H9 (cell line): ENCODE results near the gene WDR7. TPM values are rescaled to one million over a fixed set of nuclear protein-coding genes. Genes with fewer than 3 reads are reported as not detected.
A peak's percentile ranks its signal among the peaks of the same experiment; 100 is the strongest.

Experiments
- DNase-seq: peaks from one replicate; pipeline ENCODE4 v3.0.0-alpha.2; 2017
- H2AFZ ChIP-seq: one replicate; pipeline ENCODE4 v1.6.1; 2013; ENCODE audit warnings: mild to moderate bottlenecking, low read length, control low read depth, moderate library complexity
- H2AK5ac ChIP-seq: 2 replicates; pipeline ENCODE4 v1.6.1; 2013; ENCODE audit warnings: low read length, control low read depth, mixed read lengths; ENCODE audit not compliant: insufficient read length
- H2BK120ac ChIP-seq: one replicate; pipeline ENCODE4 v1.6.1; 2013; ENCODE audit warnings: low read depth, mild to moderate bottlenecking, low read length, control low read depth, inconsistent platforms; ENCODE audit not compliant: poor library complexity, severe bottlenecking
- H2BK12ac ChIP-seq: 2 replicates; pipeline ENCODE4 v1.6.1; 2013; ENCODE audit warnings: low read length, control low read depth, mixed read lengths, low read depth; ENCODE audit not compliant: insufficient read length
- H2BK15ac ChIP-seq: 2 replicates; pipeline ENCODE4 v1.6.1; 2013; ENCODE audit warnings: low read depth, low read length, control low read depth
- H2BK20ac ChIP-seq: one replicate; pipeline ENCODE4 v1.6.1; 2013; ENCODE audit warnings: low read depth, mild to moderate bottlenecking, low read length, control low read depth, inconsistent platforms; ENCODE audit not compliant: poor library complexity, severe bottlenecking
- H2BK5ac ChIP-seq: 2 replicates; pipeline ENCODE4 v1.6.1; 2013; ENCODE audit warnings: low read length, control low read depth, mixed read lengths; ENCODE audit not compliant: insufficient read length
- H3K14ac ChIP-seq: 2 replicates; pipeline ENCODE4 v1.6.1; 2013; ENCODE audit warnings: low read length, control low read depth; ENCODE audit not compliant: insufficient read depth
- H3K18ac ChIP-seq: 2 replicates; pipeline ENCODE4 v1.6.1; 2013; ENCODE audit warnings: low read depth, mild to moderate bottlenecking, mixed read lengths, low read length, control low read depth; ENCODE audit not compliant: insufficient read length
- H3K23ac ChIP-seq: 2 replicates; pipeline ENCODE4 v1.6.1; 2013; ENCODE audit warnings: low read length, control low read depth, mixed read lengths, low read depth; ENCODE audit not compliant: insufficient read length
- H3K23me2 ChIP-seq: 2 replicates; pipeline ENCODE4 v1.6.1; 2013; ENCODE audit warnings: low read depth, mild to moderate bottlenecking, mixed read lengths, low read length, control low read depth; ENCODE audit not compliant: insufficient read length, poor library complexity, severe bottlenecking
- H3K27ac ChIP-seq: 2 replicates; pipeline ENCODE4 v1.5.1; 2013; ENCODE audit warnings: low read length, control low read depth, mixed read lengths, low read depth; ENCODE audit not compliant: insufficient read length
- H3K27me3 ChIP-seq: 2 replicates; pipeline ENCODE4 v1.6.1; 2013; ENCODE audit warnings: low read length, control low read depth, inconsistent platforms; ENCODE audit not compliant: insufficient read depth
- H3K4ac ChIP-seq: 2 replicates; pipeline ENCODE4 v1.6.1; 2013; ENCODE audit warnings: low read depth, mild to moderate bottlenecking, control low read depth, inconsistent platforms, low read length, moderate library complexity
- H3K4me1 ChIP-seq: 2 replicates; pipeline ENCODE4 v1.6.1; 2013; ENCODE audit warnings: low read length, control low read depth, inconsistent platforms; ENCODE audit not compliant: insufficient read depth
- H3K4me2 ChIP-seq: 2 replicates; pipeline ENCODE4 v1.6.1; 2013; ENCODE audit warnings: low read length, control low read depth, mixed read lengths; ENCODE audit not compliant: insufficient read length, insufficient read depth
- H3K56ac ChIP-seq: 2 replicates; pipeline ENCODE4 v1.6.1; 2013; ENCODE audit warnings: low read depth, mild to moderate bottlenecking, mixed read lengths, low read length, control low read depth; ENCODE audit not compliant: insufficient read length
- H3K79me1 ChIP-seq: 2 replicates; pipeline ENCODE4 v1.6.1; 2013; ENCODE audit warnings: low read depth, mild to moderate bottlenecking, moderate library complexity, low read length, control low read depth, inconsistent platforms; ENCODE audit not compliant: insufficient read depth, poor library complexity, severe bottlenecking
- H3K79me2 ChIP-seq: 2 replicates; pipeline ENCODE4 v1.6.1; 2013; ENCODE audit warnings: low read length, control low read depth, inconsistent platforms; ENCODE audit not compliant: insufficient read depth
- H3K9ac ChIP-seq: 2 replicates; pipeline ENCODE4 v1.6.1; 2013; ENCODE audit warnings: low read length, control low read depth, mixed read lengths; ENCODE audit not compliant: insufficient read length; ENCODE audit errors: extremely low read depth
- H3K9me3 ChIP-seq: one replicate; pipeline ENCODE4 v1.6.1; 2013; ENCODE audit warnings: low read depth, low read length, inconsistent platforms; ENCODE audit not compliant: control insufficient read depth
- H3T11ph ChIP-seq: one replicate; pipeline ENCODE4 v1.6.1; 2013; ENCODE audit warnings: mild to moderate bottlenecking, low read length, control low read depth, inconsistent platforms
- H4K20me1 ChIP-seq: one replicate; pipeline ENCODE4 v1.6.1; 2013; ENCODE audit not compliant: control insufficient read depth, insufficient read length, insufficient read depth
- H4K5ac ChIP-seq: 2 replicates; pipeline ENCODE4 v1.6.1; 2013; ENCODE audit warnings: low read depth, mild to moderate bottlenecking, mixed read lengths, low read length, control low read depth; ENCODE audit not compliant: insufficient read length
- H4K8ac ChIP-seq: replicated peaks from 2 replicates; pipeline ENCODE4 v1.6.1; 2013; ENCODE audit warnings: low read length, control low read depth, mixed read lengths, low read depth; ENCODE audit not compliant: insufficient read length
- H4K91ac ChIP-seq: 2 replicates; pipeline ENCODE4 v1.6.1; 2013; ENCODE audit warnings: low read depth, mild to moderate bottlenecking, moderate library complexity, mixed read lengths, low read length, control low read depth; ENCODE audit not compliant: insufficient read length
- H3K27ac Mint-ChIP-seq, 3 experiments: 2 replicates in 2 of 3; 3 replicates in 1 of 3; pipeline ENCODE4 v1.8.0; 2020 to 2021; ENCODE audit warnings: mixed read lengths in 3 of 3, mild to moderate bottlenecking in 1 of 3, moderate library complexity in 1 of 3
- H3K27me3 Mint-ChIP-seq: 2 replicates; pipeline ENCODE4 v1.8.0; 2021; ENCODE audit warnings: low read depth, mild to moderate bottlenecking, moderate library complexity, mixed read lengths
- H3K36me3 Mint-ChIP-seq, 3 experiments: 2 replicates in 2 of 3; 3 replicates in 1 of 3; pipeline ENCODE4 v1.8.0; 2020 to 2021; ENCODE audit warnings: low read depth in 3 of 3, mixed read lengths in 3 of 3; ENCODE audit not compliant: insufficient read depth in 1 of 3
- H3K4me1 Mint-ChIP-seq, 2 experiments: 2 replicates each; pipeline ENCODE4 v1.8.0; 2020; ENCODE audit warnings: mixed read lengths in 2 of 2
- H3K4me3 Mint-ChIP-seq, 2 experiments: 2 replicates in 1 of 2; 3 replicates in 1 of 2; pipeline ENCODE4 v1.8.0; 2020 to 2021; ENCODE audit warnings: mild to moderate bottlenecking in 2 of 2, mixed read lengths in 2 of 2, moderate library complexity in 1 of 2
- H3K9me3 Mint-ChIP-seq, 2 experiments: 2 replicates in 1 of 2; 3 replicates in 1 of 2; pipeline ENCODE4 v1.8.0; 2020; ENCODE audit warnings: mild to moderate bottlenecking in 2 of 2, mixed read lengths in 2 of 2, moderate library complexity in 1 of 2
- WGBS: extraction: QIAGEN DNeasy Blood & Tissue Kit; methylation state at CpG from one replicate; pipeline ENCODE4 v1.1.7; 2013; ENCODE audit warnings: missing lambda C conversion rate, low lambda C conversion rate, mixed read lengths; ENCODE audit not compliant: insufficient read length; ENCODE audit errors: extremely low coverage; 5-methylcytosine and 5-hydroxymethylcytosine counted together
- total RNA-seq: library from RNA; stranded (reverse); gene quantifications from 2 replicates; pipeline ENCODE4 v1.2.1, GENCODE V29; 2021
- TF ChIP-seq, protein P1 (sequence below): fragments of 200-600 bp; sonication (generic); conservative IDR thresholded peaks from 3 replicates; pipeline ENCODE4 v1.8.0; 2021; ENCODE audit warnings: antibody characterized with exemption, mild to moderate bottlenecking

The WDR7 gene
- total RNA-seq, 1 experiment from 2014 or later: 14.8 TPM

DNA sequence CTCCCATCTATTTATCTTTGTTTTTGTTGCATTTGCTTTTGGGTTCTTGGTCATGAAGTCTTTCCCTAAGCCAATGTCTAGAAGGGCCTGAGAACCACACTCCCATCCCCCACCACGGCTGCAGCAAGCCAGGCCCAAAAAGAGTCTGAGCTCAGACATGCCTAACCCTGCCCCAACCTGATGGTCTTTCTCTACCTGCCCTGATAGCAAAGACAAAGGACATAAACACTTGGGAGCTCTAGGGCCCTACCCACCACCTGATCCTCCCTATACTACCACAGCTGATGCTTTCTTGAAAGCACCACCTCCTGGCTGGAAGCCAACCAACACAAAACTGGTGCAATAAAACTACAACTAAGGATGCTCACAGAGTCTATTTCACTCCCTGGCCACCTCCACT, 233.4 kb downstream of the WDR7 start:
- no peak overlapping the region for H2BK5ac ChIP-seq
- H2BK120ac ChIP-seq: no peak overlapping the region
- no peaks in the 10 kb centered on the region for H3K23me2 ChIP-seq
- no peak overlapping the region for H2BK12ac ChIP-seq
- no peak overlapping the region for H3K18ac ChIP-seq
- no peak overlapping the region for H4K5ac ChIP-seq
- H2BK15ac ChIP-seq: no peak overlapping the region
- H2AK5ac ChIP-seq: no peak overlapping the region
- no peaks in the 10 kb centered on the region for H3K9me3 ChIP-seq
- H4K91ac ChIP-seq: no peak overlapping the region
- H3K36me3 Mint-ChIP-seq: peaks cover 0 to 16% (median 6%) of the 10 kb centered on the region in 3 experiments; a peak in 6 of 7 replicates
- H3K79me1 ChIP-seq: no peaks in the 10 kb centered on the region
- H3K27me3 ChIP-seq: no peaks in the 10 kb centered on the region
- no peak overlapping the region for H4K8ac ChIP-seq
- no peak overlapping the region for H3K4ac ChIP-seq
- peaks cover 12% of the 10 kb centered on the region in 2 experiments for H3K4me1 Mint-ChIP-seq
- peaks cover 0 to 3% of the 10 kb centered on the region in 2 experiments; a peak in 2 of 5 replicates for H3K9me3 Mint-ChIP-seq
- no peak overlapping the region for H2AFZ ChIP-seq
- TF ChIP-seq, protein P1, sequence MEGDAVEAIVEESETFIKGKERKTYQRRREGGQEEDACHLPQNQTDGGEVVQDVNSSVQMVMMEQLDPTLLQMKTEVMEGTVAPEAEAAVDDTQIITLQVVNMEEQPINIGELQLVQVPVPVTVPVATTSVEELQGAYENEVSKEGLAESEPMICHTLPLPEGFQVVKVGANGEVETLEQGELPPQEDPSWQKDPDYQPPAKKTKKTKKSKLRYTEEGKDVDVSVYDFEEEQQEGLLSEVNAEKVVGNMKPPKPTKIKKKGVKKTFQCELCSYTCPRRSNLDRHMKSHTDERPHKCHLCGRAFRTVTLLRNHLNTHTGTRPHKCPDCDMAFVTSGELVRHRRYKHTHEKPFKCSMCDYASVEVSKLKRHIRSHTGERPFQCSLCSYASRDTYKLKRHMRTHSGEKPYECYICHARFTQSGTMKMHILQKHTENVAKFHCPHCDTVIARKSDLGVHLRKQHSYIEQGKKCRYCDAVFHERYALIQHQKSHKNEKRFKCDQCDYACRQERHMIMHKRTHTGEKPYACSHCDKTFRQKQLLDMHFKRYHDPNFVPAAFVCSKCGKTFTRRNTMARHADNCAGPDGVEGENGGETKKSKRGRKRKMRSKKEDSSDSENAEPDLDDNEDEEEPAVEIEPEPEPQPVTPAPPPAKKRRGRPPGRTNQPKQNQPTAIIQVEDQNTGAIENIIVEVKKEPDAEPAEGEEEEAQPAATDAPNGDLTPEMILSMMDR: no peak
- H3K27ac ChIP-seq: no peak overlapping the region
- no peak overlapping the region for H3K4me2 ChIP-seq
- WGBS: no CpG with 5 or more reads among the region's 1 CpG
- H3K27ac Mint-ChIP-seq: peak overlapping the region in 1 of 3 experiments; percentile 45; a peak in 2 of 7 replicates
- H3K23ac ChIP-seq: no peak overlapping the region
- no peak overlapping the region for H3K9ac ChIP-seq
- H3K27me3 Mint-ChIP-seq: no peaks in the 10 kb centered on the region
- no peak overlapping the region for H3K4me3 Mint-ChIP-seq
- DNase-seq: no peak
- no peaks in the 10 kb centered on the region for H4K20me1 ChIP-seq
- no peak overlapping the region for H3T11ph ChIP-seq
- H3K56ac ChIP-seq: no peak overlapping the region
- no peak overlapping the region for H2BK20ac ChIP-seq
- H3K79me2 ChIP-seq: no peaks in the 10 kb centered on the region
- no peak overlapping the region for H3K14ac ChIP-seq
- H3K4me1 ChIP-seq: no peaks in the 10 kb centered on the region
